NCI-H526 (cell line): ENCODE measurements around the gene ZNF787.

Experiments
- DNase-seq, 2 experiments: peaks; one replicate each; lab custom pipeline; 2025; lab: John Stamatoyannopoulos, UW

ZNF787 gene

DNA sequence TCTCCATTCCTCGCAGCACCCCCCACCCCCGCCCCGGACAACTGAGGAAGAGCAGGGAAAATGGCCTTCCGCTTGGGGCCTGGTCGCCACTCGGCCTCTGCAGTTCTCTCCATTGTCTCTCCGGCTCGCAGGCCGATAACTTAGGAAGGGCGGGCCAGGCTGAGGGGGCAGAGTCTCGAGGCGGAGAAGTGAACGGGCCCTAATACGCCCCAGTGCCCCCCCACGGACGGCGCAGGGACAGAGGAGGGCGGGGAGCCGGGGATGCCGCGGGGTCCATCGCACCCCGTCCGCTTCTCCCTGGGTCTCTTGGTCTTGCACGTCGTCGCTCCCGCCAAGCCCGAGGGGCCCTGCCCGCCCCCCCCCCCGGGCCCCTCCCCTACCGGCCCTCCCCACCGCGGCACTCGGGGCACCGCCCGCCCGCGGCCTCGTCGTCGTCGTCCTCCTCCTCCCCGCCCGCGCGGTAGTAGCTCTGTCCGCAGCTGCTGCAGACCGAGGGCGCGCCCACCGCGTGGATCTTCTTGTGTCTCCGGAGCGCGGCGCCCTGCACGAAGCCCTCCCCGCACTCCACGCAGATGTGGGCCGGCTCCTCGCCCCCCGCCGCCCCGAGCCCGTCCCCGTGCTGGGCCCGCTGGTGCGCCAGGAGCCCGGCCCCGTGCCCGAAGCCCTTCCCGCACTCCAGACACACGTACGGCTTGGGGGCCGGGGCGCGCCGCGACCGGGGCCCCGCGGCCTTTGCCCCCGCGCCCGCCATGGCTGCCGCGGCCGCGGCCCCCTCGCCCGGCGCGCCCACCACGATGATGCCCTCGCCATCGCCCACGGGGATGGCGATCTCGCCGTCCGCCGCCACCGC is 33.2 kb downstream of the ZNF787 start:
- no peak for DNase-seq

DNA sequence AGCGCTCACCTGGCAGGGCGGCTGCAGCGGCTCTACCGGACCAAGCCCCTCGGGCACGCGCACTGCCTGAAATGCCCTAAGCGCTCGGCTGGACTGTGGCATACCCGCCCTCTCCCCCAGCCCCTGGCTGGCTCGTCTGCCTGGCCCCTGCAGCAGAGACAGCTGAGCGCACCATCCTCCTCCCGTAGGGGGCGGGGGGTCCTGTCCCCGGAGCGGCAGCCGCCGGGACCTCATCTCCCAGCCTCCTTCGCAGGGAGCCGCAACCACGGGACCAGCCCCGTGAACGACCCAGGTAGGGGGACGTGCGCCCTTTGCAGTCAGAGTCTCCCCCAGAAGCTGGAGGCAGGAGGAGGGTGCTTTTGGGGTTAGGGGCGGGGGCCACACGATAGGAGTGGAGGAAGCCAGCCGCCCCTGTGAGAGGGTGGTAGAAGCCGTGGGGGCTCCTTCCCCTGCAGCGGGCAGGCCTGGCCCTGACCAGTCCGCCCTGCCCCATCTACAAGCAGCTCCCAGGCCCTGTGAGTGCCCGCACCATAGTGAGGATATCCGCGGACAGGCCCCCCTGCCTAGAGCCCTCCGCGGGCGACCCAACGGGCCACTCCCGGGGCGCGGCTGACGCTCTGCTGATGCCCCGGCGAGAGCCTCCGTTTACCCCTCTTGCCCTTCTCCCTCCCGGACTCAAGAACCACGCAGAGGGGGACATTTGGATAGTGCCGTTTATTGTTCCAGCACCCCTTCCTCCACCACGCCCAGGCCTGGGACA is 34.2 kb downstream of the ZNF787 start:
- no peak for DNase-seq

DNA sequence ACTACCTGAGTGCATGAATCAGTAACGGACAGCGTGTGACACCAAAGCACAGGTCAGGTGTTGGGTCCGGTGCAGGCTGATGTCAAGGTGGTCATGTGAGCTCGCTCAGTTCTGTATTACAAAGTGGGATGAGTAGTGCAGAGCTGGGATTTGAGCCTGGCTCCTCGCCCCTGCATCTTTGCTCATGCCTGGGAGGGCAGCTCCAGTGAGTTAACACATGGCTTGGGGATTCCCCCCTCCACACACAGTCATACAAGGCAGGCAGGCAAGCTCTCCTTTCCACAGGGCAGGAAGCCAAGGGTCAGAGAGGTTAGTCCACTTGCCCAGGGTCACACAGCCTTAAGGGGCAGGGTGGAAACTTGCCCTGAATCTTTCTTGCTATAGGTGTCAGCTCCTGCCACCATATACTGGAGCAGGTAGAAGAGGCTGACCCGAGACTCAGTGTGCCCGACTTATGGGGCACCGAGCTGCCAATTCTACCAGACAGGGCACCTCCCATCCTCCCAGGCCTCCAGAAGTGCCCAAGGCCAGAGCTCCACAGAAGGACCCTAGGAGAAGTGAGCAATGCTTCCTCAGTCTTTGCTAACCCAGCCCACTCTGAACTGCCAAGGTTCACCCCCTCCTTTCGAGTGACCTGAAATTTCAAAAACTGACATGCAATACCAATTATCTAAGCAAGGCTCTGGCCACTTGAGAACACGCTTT is 35.4 kb downstream of the ZNF787 start:
- no peak for DNase-seq

DNA sequence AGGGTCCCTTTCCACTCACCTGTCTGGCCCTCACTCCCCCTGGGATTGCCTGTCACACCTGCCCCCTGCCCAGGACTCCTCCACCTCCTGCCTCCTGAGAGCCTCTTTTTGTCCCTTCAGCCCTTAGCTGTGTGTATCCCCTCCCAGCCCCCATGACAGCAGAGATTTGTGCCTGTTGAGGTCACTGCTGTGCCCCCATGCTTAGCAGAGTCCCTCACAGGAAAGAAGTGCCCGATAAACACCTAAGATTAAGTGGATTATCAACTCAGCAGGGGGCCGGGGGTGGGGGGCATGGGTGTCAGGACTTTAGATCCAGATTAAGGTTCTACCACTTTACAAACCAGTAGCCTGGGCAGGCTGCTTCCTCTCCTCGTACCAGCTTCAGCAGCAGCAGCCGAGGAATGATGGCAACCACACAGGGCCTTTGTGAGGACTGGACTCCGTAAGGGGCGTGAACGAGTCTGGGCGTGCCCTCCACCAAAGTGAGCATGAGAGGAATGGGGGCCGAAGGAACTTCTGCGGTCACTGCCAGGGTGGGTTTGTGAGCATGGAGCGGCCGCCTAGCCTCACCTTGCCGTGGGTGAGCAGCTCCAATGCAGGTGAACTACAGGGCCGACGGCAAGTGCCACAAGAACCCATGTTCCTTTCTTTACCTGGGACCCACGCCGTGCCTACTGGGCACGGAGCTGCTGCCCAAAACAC is 36.1 kb downstream of the ZNF787 start:
- DNase-seq: no peak

DNA sequence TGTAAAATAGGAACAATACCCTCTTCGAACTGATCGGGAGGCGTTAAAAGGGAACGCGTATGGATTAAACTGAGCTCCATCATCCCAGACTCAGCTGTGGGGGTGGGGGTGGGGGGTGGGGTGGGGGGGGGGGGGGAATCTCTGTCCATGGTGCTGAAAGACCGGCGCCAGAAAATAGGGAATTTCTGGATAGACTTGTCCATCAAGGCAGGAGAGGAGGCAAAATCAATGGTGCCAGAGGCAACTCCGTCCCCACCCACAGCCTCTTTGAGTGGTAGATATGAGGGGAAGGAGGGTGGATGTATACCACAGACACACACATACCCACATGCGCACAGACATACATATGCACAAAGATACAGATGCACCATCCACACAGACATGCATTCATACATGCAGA is 37.4 kb downstream of the ZNF787 start:
- no peak for DNase-seq

DNA sequence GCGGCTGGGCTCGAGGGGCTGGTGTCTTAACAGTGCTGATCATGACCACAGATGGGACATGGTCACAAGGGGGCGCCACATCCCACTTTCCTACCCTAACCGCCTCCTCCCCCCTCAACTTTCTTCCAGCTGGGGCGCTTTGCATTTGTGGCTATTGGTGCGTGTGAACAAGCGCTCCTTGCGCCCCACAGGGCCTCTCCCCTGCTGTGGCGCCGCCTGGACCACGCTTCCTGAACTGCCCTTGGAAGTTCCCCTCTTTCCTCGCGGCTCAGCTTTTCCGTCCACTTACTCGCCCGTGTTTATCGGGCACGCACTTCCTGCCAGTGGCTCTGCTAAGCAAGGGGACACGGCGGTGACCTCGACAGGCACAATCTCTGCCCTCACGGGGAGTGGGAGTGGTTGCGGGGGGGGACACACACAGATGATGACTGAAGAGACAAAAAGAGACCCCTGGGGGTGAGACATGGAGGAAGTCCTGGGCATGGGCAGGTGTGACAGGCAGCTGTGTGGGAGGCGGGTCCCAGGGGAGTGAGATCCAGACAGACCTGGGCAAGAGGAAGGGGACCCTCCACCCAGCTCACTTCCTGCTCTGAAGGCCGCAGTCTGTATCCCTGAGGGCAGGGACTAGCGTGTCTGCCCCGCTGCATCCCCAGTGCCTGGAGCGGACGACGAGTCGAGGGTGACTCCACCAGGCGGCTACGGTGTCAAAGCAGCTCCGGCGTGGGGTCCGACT is 40.3 kb downstream of the ZNF787 start:
- peak; percentile 81 to 95 for DNase-seq

DNA sequence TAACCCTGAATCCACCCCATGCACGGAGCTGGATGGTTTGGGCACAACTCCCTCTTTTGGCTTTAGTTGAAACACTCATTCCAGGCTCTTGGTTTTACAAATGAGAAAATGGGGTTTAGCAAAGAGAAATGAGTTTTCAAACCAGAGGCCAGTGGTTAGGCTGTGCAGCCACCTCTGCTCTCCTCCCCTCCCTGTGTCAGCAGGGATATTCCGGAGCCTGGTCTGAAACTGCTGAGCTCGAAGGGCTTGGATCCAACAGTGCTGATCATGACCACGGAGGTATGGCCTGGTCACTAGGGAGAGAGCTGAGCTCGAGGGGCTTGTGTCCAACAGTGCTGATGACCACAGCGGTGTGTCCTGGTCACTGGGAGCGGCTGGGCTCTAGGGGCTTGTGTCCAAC is 41.5 kb downstream of the ZNF787 start:
- no peak for DNase-seq

DNA sequence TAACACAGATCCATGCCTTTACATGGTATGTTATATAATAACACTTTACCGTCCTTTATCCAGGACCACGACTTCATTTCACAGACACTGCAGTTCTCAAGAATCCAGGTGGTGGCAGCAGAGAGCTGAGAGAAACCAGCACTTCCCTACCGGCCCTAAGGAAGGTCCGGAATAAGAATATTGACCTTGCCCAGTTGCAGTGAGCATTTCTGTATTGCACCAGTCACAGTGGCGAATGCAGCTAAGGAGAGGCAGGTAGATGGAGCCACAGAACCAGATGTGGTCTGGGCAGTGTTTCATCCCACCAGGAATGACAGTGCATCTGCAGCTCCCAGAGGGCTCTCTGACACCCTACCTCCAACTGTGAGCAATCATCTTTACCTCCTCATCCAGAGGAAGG is 44.6 kb downstream of the ZNF787 start:
- peak; percentile 28 to 73 for DNase-seq

DNA sequence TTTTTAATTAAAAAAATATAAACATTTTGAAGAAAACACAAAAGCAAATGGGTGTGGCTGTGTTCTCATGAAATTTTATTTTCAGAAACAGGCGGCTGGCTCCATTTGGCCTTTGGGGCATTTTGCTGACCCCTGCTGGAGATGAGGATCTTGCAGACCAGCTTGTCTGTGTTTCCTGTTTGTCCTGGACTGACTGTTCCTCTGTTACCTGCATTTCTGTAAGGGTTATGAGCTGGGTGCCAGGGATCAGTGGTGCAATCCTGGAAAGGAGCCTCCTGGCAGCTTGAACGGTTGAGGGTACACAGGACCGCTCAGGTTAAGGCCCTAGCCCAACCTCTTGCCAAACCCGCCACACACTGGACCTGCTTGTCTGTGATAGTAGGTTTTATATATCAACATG is 49.9 kb downstream of the ZNF787 start:
- peak; percentile 7 to 58 for DNase-seq

DNA sequence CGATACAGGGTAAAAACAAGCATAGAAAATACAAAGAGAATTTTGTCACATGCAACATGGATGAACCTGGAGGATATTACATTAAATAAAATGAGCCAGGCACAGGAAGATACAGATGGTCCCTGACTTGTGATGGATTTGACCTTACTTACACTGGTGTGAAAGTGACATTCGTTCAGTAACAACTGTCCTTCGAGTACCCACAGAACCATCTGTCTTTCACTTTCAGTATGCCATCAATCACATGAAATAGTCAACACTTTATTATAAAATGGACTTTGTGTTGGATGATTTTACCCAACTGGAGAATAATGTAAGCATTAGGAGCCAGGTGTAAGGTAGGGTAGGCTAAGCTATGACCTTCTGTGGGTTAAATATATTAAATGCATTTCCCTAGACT is 51.5 kb downstream of the ZNF787 start:
- DNase-seq: no peak

DNA sequence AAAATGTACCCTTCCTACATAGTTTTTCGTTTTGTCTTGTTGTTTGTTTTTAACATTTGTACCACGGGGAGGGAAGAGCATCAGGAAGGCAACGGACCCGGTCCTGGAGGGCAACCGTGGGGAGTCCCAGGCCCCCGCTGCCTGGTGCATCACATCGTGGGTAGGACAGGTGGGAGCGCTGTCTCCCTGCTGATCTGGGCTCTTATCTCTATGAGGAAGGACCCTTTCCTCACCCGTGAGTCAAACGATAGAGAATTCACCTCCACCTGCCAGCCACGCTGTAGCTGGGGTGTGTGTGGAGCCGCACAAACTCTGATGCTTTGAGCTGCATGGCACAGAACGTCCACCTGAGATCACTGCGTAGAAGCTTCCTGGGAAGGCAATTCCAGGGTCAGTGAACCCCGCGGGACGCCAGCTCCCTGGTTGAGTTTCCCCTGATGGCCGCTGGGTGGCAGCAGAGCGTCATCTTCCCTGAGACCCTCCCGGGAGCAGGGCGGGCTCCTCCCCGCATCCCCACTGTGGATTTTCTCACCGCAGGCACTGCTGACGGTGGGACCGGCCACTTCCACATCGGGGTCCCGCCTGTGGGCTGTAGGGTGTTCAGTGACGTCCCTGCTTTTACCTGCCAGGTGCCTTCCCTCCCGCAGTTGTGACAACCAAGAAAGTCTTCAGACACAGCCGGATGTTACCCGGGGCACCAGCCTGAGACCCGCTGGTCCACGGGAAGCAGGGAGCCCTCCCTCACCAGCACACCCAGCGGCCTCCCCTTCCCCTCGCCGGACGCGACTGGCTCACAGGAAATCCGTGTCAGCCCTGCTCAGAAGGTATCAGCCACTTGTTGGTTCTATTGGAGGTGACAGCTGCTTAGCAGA is 54.7 kb downstream of the ZNF787 start:
- DNase-seq: peak; percentile 46 to 81

DNA sequence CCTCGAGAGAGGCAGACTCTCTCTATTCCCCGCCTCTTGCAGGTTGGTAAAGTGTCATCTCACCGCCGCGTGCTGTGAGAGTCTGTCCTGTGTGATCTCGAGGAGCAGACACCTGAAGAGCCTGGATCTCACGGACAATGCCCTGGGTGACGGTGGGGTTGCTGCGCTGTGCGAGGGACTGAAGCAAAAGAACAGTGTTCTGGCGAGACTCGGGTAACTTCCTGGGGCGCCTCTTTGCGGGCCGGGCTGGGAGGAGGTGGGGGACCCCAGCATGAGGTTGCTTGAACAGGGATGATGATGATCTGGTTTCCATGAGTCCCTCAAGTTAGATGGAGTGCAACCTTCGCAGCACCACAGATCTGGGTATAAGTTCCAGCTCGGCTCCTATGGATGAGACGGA is 67.5 kb downstream of the ZNF787 start:
- no peak for DNase-seq
